Midbrain (tissue), 1 donor: ENCODE results near the gene FCER1G.
"Not testable (repeated sequence)": the region's sequence is repeated elsewhere in the genome, so short reads cannot be mapped to it uniquely, and the experiment has no call there.

ENCODE experiments used
- DNase-seq: peaks from one replicate; lab custom pipeline; 2025; lab: John Stamatoyannopoulos, UW

The FCER1G gene

GRCh38 chr1:161206411-161207140, 8.5 kb upstream of the FCER1G start:
- DNase-seq: no peak

- DNase-seq: no peak
These were observed 7.9 kb upstream of the FCER1G start for GRCh38 chr1:161207173-161207572.

DNA sequence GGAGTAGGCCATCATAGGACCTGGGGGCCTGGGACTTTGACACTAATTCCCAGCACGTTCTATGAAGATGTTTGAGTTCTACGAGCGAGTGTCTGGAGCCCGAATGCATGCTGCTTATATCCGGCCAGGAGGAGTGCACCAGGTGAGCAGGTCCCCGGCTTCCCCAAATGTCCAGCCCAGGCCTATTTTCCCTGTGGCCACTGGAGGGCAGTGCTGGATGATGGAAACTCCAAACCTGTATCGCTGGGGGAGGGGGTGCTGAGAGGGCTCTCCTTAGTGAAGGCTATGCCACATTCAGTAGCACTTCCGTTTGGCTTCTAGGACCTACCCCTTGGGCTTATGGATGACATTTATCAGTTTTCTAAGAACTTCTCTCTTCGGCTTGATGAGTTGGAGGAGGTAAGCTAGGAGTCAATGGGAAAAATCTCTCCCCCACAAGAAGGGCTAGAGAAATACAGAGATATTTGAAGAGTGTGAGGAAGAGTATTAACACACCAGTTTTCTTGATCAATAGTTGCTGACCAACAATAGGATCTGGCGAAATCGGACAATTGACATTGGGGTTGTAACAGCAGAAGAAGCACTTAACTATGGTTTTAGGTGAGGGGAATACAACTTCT, 5.2 kb upstream of the FCER1G start:
- DNase-seq: peak; percentile 71

- no peak for DNase-seq
These were observed 726 bp upstream of the FCER1G start for GRCh38 chr1:161214369-161214768.

- DNase-seq: no peak
These were observed 2.0 kb downstream of the FCER1G start for GRCh38 chr1:161216945-161217712.

DNA sequence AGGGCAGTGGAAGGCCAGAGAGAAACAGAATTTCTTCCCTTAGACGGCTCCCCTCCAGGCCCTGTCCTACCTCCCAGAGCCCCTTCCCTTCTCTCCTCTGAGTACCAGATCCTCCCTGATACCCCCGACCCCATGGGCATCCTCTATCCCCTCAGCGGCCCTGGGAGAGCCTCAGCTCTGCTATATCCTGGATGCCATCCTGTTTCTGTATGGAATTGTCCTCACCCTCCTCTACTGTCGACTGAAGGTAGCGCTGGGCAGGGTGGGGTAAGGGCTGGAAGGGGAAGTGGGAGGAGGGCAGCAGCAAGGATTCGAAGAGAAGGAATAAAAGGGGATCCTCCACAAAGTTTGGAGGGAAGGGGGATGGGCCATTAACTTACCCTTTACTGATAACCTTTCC, 2.7 kb downstream of the FCER1G start:
- no peak for DNase-seq

DNA sequence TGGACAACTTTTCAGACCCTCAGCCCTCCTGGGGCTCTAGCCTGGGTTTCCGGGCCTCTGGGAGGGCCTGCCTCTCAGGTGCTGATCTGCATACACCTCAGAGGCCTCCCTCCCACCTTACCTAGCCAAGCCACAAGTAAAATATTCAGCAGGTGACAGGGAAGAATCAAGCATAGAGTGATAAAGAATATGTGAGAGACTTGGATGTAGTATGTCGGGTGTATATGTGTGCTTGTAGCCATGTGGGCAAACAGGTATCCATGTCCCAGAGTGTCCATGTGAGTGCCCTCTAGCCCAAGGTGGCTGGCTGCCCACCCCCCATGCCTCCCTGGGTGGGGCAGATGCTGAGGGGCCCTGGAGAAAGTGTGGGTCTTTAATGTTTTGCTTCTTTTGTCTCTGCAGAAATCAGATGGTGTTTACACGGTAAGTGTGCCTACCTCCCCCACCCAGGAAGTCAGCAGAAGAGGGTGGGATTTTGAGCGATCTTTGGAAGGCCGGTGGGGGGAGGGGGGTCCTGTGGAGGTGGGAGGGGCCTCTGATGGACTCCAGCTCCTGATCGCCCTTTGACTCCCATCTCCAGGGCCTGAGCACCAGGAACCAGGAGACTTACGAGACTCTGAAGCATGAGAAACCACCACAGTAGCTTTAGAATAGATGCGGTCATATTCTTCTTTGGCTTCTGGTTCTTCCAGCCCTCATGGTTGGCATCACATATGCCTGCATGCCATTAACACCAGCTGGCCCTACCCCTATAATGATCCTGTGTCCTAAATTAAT, 3.4 kb downstream of the FCER1G start:
- DNase-seq: no peak

DNA sequence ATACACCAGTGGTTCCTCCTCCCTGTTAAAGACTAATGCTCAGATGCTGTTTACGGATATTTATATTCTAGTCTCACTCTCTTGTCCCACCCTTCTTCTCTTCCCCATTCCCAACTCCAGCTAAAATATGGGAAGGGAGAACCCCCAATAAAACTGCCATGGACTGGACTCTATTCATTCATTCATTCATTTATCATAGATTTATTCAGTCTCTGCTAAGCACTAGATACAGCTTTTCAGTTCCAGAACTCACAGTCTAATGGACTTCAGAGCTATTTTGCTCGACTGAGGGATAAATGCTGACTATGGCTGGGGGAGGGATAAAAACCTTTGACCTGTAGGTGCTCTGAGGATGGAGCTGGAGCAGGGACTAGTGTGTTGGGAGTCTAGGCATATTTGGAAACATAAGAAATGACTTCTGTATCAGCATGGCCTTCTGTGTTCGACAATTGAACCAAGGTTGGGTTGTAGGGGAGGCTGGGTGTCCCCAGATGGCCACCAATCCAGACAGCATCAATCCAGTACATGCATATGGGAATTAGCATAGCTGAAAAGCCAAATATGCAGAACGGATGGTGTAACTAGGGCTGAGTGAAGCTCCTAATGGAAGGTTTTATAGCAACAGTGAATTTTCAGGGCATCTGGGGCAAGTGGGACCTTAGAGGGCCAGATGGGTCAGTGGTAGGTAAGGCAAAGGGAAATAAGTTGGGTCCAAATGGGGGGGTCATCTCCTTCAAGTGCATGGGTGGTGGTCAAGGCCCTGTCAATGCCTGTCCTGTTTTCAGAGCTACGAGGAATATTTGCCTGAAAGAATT, 4.2 kb downstream of the FCER1G start:
- DNase-seq: no peak

- DNase-seq: no peak
These were observed 4.9 kb downstream of the FCER1G start for GRCh38 chr1:161220002-161220401.

GRCh38 chr1:161222175-161223019, 7.3 kb downstream of the FCER1G start:
- no peak for DNase-seq

- no peak for DNase-seq
These were observed 9.0 kb downstream of the FCER1G start for GRCh38 chr1:161223805-161224694.

DNA sequence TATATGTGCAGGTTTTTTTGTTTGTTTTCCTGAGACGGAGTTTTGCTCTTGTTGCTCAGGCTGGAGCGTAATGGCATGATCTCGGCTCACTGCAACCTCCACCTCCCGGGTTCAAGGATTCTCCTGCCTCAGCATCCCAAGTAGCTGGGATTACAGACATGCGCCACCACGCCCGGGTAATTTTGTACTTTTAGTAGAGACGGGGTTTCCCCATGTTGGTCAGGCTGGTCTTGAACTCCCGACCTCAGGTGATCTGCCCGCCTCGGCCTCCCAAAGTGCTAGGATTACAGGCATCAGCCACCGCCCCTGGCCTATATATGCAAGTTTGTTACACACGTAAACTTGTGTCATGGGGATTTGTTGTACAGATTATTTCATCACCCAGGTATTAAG, 9.6 kb downstream of the FCER1G start:
- not testable (repeated sequence) for DNase-seq

- DNase-seq: peak; percentile 52
These were observed 10.1 kb downstream of the FCER1G start for GRCh38 chr1:161225178-161225533.

GRCh38 chr1:161225534-161226319, 10.6 kb downstream of the FCER1G start, which contains the start of gene TOMM40L:
TOMM40L (plus strand) TSS chr1:161226060; CDS start chr1:161226490, 430 bp downstream.
- peak; percentile 96 for DNase-seq

DNA sequence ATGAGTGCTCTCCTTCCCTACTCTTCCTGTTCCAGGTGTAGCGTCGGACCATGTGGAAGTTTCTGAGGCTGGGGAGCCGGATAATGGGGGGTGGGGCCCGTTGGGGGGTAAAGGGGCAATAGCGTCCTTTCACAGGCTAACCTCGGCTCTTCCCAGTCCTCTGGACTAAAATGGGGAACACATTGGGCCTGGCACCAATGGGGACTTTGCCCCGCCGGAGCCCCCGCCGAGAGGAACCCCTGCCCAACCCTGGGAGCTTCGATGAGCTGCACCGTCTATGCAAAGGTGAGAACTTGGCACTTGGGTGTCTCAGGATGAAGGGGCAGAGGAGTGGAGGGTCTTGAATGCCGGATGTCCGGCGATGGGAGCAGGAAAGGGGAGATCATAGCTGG, 11.2 kb downstream of the FCER1G start:
- DNase-seq: no peak

GRCh38 chr1:161226759-161227158, 11.7 kb downstream of the FCER1G start:
- DNase-seq: no peak

DNA sequence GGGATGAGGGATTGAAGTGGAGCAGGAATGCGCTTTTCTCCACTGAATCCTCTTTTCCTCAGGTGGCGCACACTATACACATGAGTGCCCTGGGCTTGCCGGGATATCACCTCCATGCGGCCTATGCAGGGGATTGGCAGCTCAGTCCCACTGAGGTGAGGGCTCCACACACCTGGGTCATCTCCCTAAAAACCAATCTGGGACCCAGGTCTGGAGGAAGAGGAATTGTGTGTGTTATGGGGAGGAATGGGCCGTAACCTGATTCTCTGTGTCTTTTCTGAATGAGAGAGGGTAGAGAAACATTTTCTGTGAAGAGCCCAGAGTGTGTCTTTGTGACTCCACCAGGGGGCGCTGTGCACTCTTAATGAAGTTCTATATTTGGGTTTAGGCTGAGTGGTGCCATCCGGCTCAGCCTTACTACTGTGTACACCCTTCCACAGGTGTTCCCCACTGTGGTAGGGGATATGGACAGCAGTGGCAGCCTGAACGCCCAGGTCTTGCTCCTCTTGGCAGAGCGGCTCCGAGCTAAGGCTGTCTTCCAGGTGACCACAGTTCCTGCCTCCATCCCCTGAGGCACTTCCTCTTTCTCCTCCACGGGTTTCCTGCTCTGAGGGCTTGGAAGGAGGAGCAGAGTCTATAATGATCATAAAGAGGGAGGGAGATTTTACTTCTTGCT, 12.2 kb downstream of the FCER1G start:
- peak; percentile 82 for DNase-seq

DNA sequence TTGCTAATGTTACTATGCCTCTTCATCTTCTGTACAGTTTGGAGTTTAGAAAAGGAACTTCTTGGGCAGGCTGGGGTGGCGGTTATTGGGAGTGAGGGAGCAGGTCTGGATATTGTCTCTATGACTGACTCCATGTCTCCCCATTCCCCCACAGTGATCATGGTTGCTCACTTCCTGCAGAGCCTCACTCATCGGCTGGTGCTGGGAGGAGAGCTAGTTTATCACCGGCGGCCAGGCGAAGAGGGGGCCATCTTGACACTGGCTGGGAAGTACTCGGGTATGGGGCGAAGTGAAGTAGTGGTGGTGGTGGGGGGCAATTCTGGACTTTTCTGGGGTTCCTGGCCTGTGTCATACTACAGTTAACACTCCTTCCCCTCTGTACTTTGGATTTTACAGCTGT, 12.9 kb downstream of the FCER1G start:
- DNase-seq: no peak
